Measurements from ENCODE around the gene NUP214. TPM values are rescaled to one million over a fixed set of nuclear protein-coding genes. Genes with fewer than 3 reads are reported as not detected.

The NUP214 gene
- total and polyA plus RNA-seq, 2 of the 8 experiments (the other 6 are each of a cell fraction or from before 2014, with no cell fraction given), result 28.6 to 50.2 TPM

DNA sequence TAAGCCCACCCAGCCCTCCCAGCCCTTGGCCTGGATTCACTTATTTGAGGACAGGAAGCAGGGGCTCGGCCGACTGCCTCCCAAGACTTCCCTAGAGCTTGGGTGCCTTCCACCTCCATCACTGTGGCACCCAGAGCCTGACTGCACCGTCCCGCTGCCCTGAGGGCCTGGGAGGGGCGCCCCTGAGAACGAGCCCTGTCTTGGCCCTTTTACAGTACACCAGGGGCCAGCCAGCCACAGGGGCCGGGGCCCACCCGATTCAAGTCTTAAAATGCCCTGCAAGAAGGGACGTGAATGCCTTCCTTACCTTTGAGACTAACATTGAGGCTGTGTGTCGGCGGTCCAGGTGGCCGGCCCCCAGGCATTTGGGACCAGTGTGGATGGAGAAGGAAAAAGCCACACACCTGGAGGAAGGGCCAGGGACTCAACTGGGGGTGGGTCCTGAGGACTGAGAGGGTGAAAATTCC is 134.1 kb downstream of the NUP214 start:
- Histone ChIP-seq H3K4me2 (ENCODE audit: insufficient read depth in 1 of 2, low read depth in 2 of 2, low read length in 2 of 2) (no peak overlapping the region), H3K79me1 (ENCODE audit: low read depth, low read length) (no peaks in the 10 kb centered on the region), H3K9me3 (ENCODE audit: insufficient read depth in 2 of 2, low read depth in 1 of 2, low read length in 1 of 2) (no peaks in the 10 kb centered on the region), H3K4ac (replicated peaks; ENCODE audit: insufficient read length, low read depth, low read length) (no peak overlapping the region), H4K5ac (ENCODE audit: insufficient read length, low read depth, low read length) (no peak overlapping the region), H2BK20ac (ENCODE audit: low read length) (no peak overlapping the region), H4K8ac (ENCODE audit: extremely low read depth, insufficient read depth, low read length) (no peak overlapping the region; the same call in 1 of the 2 replicates), H3K79me2 (ENCODE audit: control insufficient read depth in 1 of 2, insufficient read depth in 2 of 2, low read length in 2 of 2) (no peaks in the 10 kb centered on the region), H4K91ac (replicated peaks; ENCODE audit: insufficient read length, low read length) (no peak overlapping the region), H2AK5ac (ENCODE audit: low read depth, low read length) (no peak overlapping the region), H2BK12ac (ENCODE audit: low read depth, low read length) (no peak overlapping the region), H3K18ac (ENCODE audit: extremely low read depth, low read length) (no peak overlapping the region), H3K9ac (replicated peaks in 1 of 4; ENCODE audit: extremely low read depth in 1 of 4, low read depth in 3 of 4, low read length in 3 of 4) (no peak overlapping the region), H3K56ac (replicated peaks; ENCODE audit: insufficient read length, low read depth, low read length) (no peak overlapping the region), H2AFZ (ENCODE audit: low read length) (no peak overlapping the region), H3K27me3 (replicated peaks in 1 of 4; ENCODE audit: control insufficient read depth in 3 of 4, extremely low read depth in 1 of 4, insufficient read depth in 3 of 4, low read length in 3 of 4) (no peaks in the 10 kb centered on the region), H3K27ac (ENCODE audit: low read depth, low read length) (no peak overlapping the region), H3K14ac (ENCODE audit: insufficient read length) (no peak overlapping the region), H3K36me3 (ENCODE audit: control insufficient read depth in 2 of 4, insufficient read depth in 4 of 4, low read length in 3 of 4) (no peaks in the 10 kb centered on the region), H3K4me1 (replicated peaks in 1 of 4; ENCODE audit: control insufficient read depth in 3 of 4, insufficient read depth in 4 of 4, low read length in 3 of 4) (peaks cover 0 to 9% (median 1%) of the 10 kb centered on the region in 4 experiments; a peak in 3 of 7 replicates), H3K23me2 (ENCODE audit: low read depth, low read length) (no peaks in the 10 kb centered on the region), H3K23ac (ENCODE audit: insufficient read length) (no peak overlapping the region), H3K4me3 (ENCODE audit: extremely low read depth in 1 of 4, insufficient read depth in 2 of 4, low read depth in 3 of 4, low read length in 4 of 4) (no peak overlapping the region), H4K20me1 (replicated peaks in 1 of 2; ENCODE audit: control insufficient read depth in 1 of 2, insufficient read depth in 2 of 2, low read length in 2 of 2) (peaks cover 0 to 2% of the 10 kb centered on the region in 2 experiments), H2BK5ac (ENCODE audit: low read depth, low read length) (no peak overlapping the region), H2BK120ac (replicated peaks; ENCODE audit: low read depth, low read length) (no peak overlapping the region), H2BK15ac (ENCODE audit: low read length) (no peak overlapping the region)
- FAIRE-seq, result no peak
- CTCF ChIA-PET (ENCODE audit: partially characterized antibody), result interaction anchor here (0.9 to 2.5 kb wide), 3 partner anchors 15 to 77 kb away, joined by 4 to 15 read pairs (median 7); no protein-coding TSS in a partner anchor
- POLR2A ChIA-PET (ENCODE audit: partially characterized antibody), result interaction anchor here (1.6 kb wide), 1 partner anchor 20 kb away, joined by 3 read pairs; no protein-coding TSS in a partner anchor
- 88% methylated on average over 10 of the region's 12 CpGs; no CpG with 5 or more reads in 1 of the 2 experiments for WGBS, 2 experiments (ENCODE audit: extremely low coverage in 1 of 2, insufficient coverage in 1 of 2, insufficient read length in 1 of 2, insufficient replicate concordance in 2 of 2, low coverage in 1 of 2, low lambda C conversion rate in 2 of 2, missing lambda C conversion rate in 1 of 2)
- DNase-seq (ENCODE audit: low read depth in 1 of 2, low spot score in 2 of 2), result no peak
- TF ChIP-seq CEBPB (IDR thresholded peaks at IDR 0.05; ENCODE audit: low read depth, low read length) (no peak), RAD21 (IDR thresholded peaks at IDR 0.05 in 1 of 2, conservative IDR thresholded peaks at IDR 0.05 in 1 of 2; ENCODE audit: low read depth in 2 of 2, low read length in 2 of 2) (no peak), SP2 (IDR thresholded peaks at IDR 0.05; ENCODE audit: low read length) (no peak), SIN3A (conservative IDR thresholded peaks at IDR 0.05 in 1 of 2, IDR thresholded peaks at IDR 0.05 in 1 of 2; ENCODE audit: low read depth in 1 of 2, low read length in 2 of 2) (no peak), CHD2 (IDR thresholded peaks at IDR 0.05; ENCODE audit: low read length) (no peak), KDM4A (IDR thresholded peaks at IDR 0.05; ENCODE audit: low read depth, low read length, severe bottlenecking) (no peak)

All from H1 (cell line).